ENCODE results near the gene NECAP2.
"Not testable (repeated sequence)": the region's sequence is repeated elsewhere in the genome, so short reads cannot be mapped to it uniquely, and the experiment has no call there.

NECAP2 gene

DNA sequence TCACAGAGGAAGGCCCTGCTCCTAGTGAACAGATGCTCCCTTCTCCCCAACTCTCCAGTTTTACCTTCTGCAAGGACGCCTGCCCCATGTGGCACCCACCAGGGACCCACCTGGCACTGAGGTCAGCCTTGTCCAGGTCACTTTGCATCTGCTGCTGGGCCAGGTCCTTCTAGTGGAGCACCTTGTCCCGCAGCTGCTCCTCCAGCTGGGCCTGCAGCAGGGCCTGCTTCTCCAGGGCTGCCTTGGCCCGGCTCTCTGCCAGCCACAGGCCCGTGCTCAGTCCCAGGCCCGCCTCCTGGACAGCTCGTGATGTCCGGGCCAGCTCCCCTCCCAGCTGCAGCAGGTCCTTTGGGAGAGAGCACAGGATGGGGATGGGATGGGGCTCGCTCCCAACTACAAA lies 45.8 kb downstream of the NECAP2 start:
- in situ Hi-C loops (cut with MboI; ENCODE audit: low pct_unique_long_range_greater_than_20kb, low sequenced_read_pairs); DNase-seq: not testable (repeated sequence)

DNA sequence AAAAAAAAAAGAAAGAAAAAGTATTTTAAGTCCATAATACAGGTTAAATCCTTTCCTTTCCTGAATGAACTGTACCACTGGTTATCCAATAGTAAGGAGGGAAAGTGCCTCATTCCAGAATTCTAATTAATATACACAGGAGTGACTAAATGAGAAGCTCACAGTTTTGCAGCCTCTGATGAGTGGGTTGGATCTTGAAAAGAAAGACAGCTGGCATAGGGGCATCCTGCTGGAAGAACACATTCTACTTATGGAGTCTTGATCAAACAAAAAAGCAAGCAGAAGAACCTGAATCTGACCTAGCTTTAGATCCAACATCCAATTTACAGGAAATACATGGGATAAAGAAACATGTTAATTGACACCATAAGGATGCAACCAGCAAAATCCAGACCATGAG lies 46.5 kb downstream of the NECAP2 start:
- DNase-seq; in situ Hi-C loops (cut with MboI; ENCODE audit: low pct_unique_long_range_greater_than_20kb, low sequenced_read_pairs): not testable (repeated sequence)

DNA sequence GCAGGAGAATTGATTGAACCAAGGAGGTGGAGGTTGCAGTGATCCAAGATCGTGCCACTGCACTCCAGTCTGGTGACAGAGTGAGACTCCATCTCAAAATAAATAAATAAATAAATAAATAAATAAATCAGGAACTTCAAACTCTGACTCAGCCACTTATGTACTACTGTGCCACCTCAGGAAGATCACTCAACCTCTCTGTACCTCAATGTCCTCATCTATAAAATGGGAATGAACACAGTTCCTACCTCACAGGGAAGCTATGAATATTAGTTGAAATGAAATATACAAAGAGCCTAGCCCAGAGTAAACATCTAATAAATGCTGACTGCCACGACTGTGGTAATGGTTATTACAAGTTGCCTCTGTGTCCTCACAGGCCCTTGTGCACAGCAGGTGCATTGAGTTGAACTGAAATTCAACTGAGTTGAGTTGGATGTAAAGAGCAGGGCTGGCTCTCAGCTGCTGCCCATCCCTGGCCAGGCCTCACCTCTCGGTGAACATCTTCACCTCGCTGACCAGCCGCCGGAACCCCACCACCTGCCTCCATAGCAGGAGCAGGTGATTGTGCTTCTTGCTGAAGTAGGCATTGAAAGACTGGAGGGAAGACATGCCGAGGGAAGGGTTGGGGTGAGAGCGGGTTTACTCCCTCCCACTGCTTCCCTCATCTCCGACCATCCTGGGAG lies 48.8 kb downstream of the NECAP2 start:
- in situ Hi-C loops (cut with MboI; ENCODE audit: low pct_unique_long_range_greater_than_20kb, low sequenced_read_pairs); DNase-seq: not testable (repeated sequence)

DNA sequence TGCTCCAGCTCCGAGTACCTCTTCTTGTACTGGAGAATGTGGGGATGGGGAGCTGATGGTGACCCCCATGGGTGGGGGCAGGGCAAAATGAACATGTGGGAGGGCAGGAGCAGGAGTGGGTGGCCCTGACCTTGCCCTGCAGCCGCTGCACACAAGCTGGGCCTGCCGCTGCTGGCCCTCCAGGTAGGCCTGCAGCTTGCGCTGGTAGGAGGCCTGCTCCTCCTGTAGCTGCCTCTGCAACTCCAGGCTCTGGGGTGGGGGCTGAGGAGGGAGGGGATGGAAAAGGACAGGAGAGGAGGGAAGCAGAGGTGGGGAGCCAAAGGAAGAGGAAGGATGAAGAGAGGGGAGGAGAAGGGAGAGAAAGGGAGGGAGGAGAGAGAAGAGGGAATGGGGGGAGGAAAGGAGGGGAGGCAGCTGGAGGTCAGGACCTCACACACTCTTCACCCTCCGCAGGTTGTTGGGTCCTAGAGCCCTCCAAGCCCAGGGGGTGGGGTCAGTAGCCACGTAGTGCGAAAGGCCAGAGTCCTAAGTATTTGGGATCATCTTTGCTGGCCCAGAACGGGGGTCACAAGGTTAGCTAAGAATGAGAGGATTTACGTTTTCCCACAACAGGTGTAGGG lies 50.6 kb downstream of the NECAP2 start:
- no peak for DNase-seq
- in situ Hi-C loops (cut with MboI; ENCODE audit: low pct_unique_long_range_greater_than_20kb, low sequenced_read_pairs) = no loop called here

DNA sequence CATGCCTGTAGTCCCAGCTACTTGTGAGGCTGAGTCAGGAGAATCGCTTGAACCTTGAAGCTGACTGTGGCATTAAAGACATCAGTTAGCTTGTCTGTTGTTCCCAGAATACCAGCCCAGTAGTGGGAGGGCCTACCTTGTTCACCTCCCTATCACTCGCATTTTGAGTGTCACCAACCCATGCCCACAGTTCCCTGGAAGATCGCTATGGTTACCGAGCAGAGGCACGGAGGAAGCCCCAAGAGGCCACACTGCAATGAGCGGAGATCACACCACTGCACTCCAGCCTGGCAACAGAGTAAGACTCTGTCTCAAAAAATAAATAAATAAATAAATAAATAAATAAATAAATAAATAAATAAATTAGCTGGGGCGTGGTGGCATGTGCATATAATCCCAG lies 52.4 kb downstream of the NECAP2 start:
- in situ Hi-C loops (cut with MboI; ENCODE audit: low pct_unique_long_range_greater_than_20kb, low sequenced_read_pairs) = not testable (repeated sequence)
- DNase-seq = peak; percentile 19

DNA sequence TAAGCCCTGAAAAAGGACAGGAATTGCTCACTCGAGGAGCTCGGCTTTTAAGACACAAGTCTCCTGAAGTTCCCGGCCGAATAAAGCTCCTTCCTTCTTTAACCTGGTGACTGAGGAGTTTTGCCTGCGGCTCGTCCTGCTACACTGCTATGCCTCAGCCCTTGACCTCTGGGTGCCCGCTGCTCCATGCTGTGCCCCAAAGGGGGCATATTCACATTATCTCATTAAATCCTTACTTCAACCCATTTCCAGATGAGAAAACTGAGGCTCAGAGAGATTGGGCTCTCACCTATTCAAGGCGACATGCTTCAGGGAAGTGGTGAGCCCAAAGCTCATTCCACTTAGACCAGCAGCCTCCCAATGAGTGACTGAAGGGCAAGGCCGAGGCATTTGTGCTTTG lies 53.2 kb downstream of the NECAP2 start:
- DNase-seq; in situ Hi-C loops (cut with MboI; ENCODE audit: low pct_unique_long_range_greater_than_20kb, low sequenced_read_pairs): not testable (repeated sequence)

DNA sequence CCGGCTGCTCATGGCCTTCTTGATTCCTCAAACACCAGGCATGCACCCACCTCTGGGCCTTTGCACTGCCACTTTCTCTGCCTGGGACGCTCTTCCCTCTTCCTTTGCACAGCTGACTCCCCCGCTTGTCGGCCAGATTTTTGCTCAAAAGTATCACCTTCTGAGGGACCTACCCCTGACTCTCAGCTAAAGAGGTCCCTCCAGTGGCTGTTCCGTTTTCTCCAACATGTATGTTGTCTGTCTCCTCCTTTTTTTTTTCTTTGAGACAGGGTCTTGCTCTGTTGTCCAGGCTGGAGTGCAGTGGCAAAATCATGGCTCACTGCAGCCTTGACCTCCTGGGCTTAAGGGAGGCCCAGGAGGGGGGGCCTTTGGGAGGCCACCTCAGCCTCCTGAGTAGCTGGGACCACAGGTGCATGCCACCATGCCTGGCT lies 57.0 kb downstream of the NECAP2 start:
- peak; percentile 47 for DNase-seq
- in situ Hi-C loops (cut with MboI; ENCODE audit: low pct_unique_long_range_greater_than_20kb, low sequenced_read_pairs) = not testable (repeated sequence)

DNA sequence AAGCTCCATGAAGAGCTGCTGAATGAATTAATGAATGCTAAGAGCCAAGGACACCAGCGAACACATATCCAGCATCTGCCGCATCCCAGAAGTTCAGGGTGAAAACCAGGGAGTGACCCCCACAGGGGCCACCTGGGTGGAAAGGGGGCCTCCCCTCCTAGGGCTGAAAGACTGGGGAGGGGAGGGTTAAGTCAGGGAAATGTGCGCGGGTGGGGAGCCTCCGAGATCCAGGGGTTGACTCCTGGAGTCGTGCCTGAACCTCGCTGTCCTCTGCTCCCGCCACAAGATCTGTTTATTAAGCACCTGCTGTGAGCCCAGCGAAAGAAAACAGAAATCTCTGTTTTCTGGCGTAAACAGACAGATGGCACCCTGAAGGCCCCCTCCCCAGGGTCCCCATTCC lies 57.5 kb downstream of the NECAP2 start:
- DNase-seq; in situ Hi-C loops (cut with MboI; ENCODE audit: low pct_unique_long_range_greater_than_20kb, low sequenced_read_pairs): not testable (repeated sequence)

DNA sequence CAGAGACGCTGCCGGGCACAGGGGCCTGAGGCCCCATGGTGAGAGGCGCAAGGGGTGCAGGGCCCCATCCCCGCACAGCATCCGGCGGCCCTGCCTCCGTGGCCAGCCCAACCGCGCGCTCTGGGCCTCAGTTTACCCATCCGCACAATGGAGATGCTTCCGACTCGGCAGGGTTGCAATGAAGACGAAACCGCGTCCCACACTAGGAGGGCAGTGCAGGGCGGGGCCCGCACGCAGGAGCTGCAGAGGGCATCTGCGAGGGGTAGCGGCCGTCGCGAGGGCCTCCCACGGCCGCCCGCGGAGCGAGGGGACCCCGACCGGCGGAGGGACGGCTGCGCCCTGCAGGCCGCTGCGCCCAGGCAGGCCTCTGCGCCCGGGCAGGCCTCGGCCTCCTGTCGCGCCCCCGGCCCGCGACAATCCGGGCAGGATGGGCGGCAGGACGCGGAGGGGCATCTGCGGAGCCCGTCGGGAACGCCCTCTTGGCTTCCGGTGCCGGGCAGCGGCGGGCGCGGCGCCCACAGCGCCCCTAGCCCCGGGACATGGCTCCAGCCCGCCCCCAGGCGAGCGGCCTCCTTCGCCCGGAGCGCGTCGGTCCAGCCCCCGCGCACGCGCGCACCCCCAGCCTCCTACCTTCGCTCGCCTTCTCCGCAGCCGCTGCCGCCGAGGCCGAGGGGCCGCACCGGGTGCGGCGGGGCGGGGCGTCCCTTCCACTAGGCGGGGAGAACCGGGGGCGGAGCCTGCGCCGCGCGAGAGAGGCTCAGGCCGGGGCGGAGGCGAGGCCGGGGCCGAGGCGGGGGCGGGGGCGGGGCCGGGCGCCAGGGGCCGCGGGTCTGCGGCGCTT lies 58.3 kb downstream of the NECAP2 start:
- peak; percentile 84 for DNase-seq

DNA sequence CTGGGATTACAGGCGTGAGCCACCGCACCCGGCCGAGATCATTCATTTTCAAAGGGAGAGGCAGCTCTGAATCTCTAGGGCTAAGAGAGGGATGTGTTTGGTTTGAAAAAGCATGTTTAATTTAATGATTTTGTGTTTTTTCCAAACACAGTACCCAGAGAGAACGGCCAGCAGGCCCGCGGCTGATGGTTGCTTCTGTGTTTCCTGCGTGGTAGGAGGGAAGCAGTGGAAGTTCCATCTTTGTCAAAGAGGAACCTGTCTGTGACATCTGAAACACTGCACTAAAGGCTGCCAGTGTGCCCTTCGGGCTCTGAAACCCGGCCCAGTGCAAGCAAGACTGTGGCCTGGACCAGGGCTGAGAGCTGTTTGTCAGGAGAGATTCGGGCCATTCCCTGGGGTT lies 59.9 kb downstream of the NECAP2 start:
- in situ Hi-C loops (cut with MboI; ENCODE audit: low pct_unique_long_range_greater_than_20kb, low sequenced_read_pairs) = not testable (repeated sequence)
- peak; percentile 12 for DNase-seq

More for the DNA sequence above, 58.3 kb downstream of the NECAP2 start:
- in situ Hi-C loops (cut with MboI; ENCODE audit: low pct_unique_long_range_greater_than_20kb, low sequenced_read_pairs) = no loop called here

DNA sequence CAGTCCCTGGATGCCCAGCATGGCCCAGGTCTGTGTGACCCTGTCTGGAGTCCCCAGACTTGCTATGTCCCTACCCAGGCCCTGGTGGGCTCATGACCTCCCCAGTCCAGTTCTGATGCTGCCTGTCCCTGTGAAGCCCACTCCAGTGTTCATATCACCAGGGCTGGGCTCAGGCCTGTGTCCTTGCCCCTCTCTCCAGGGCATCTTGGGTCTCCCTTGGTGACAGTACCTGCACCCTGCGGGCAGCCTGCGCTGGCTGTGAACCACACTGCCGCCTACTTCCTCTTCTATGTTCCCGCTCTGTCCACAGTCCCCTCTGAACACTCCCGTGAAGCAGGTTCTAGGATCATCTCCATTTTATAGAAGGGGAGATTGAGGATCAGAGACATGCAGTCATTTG lies 60.5 kb downstream of the NECAP2 start:
- peak; percentile 57 for DNase-seq
- in situ Hi-C loops (cut with MboI; ENCODE audit: low pct_unique_long_range_greater_than_20kb, low sequenced_read_pairs) = not testable (repeated sequence)

DNA sequence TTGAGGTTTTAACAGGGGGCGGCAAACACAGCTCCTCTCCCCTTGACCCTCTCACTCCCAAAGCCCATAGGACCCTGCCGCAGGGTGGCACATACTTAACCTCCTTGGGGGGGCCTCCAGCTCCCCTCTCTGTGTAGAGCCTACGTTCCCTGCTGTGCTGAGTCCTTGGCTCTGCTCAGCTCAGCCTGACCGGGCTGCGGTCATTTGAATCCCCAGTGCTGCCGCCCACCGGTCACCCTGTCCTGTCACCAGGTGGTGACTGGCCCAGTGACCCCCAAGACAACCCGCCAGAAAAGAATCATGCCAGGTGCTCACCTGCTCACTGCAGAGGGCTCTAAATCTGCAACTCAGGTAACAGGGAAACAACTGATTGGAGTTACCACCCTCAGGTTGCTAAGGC lies 60.9 kb downstream of the NECAP2 start:
- in situ Hi-C loops (cut with MboI; ENCODE audit: low pct_unique_long_range_greater_than_20kb, low sequenced_read_pairs); DNase-seq: not testable (repeated sequence)

DNA sequence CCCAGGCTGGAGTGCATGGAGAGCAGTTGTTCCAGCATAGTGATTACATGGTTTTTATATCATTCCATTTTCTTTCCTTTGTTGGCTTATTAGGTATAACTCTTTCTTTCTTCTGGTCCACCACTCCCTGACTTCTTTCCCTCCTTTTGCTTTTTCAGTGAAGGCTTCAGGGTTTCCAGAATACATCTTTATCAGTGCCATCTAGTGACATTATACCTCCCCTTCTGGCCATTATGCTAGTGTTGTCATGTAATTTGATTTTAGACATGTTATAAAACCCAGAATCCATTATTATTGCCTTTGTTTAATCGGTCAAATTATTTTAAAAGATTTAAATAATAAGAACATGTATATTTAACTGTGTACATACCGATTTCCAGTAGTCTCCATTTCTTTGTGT lies 63.0 kb downstream of the NECAP2 start:
- DNase-seq = no peak
- in situ Hi-C loops (cut with MboI; ENCODE audit: low pct_unique_long_range_greater_than_20kb, low sequenced_read_pairs) = no loop called here

DNA sequence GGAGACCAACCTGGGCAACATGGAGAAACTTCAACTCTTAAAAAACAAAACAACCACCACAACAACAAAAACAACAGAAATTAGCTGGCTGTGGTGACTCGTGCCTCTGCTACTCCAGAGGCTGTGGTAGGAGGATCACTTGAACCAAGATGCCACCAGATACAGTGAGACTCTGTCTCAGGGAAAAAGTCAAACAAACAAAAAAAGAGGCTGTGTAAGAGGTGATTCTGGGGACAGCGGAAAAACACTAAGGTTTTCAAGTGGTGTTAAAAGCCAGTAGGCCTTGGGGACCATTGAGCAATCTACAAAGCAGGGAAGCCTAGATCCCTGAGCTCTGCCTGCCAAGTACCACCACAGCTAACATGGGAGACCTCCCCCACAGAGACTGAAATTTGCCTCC lies 65.3 kb downstream of the NECAP2 start:
- DNase-seq; in situ Hi-C loops (cut with MboI; ENCODE audit: low pct_unique_long_range_greater_than_20kb, low sequenced_read_pairs): not testable (repeated sequence)

DNA sequence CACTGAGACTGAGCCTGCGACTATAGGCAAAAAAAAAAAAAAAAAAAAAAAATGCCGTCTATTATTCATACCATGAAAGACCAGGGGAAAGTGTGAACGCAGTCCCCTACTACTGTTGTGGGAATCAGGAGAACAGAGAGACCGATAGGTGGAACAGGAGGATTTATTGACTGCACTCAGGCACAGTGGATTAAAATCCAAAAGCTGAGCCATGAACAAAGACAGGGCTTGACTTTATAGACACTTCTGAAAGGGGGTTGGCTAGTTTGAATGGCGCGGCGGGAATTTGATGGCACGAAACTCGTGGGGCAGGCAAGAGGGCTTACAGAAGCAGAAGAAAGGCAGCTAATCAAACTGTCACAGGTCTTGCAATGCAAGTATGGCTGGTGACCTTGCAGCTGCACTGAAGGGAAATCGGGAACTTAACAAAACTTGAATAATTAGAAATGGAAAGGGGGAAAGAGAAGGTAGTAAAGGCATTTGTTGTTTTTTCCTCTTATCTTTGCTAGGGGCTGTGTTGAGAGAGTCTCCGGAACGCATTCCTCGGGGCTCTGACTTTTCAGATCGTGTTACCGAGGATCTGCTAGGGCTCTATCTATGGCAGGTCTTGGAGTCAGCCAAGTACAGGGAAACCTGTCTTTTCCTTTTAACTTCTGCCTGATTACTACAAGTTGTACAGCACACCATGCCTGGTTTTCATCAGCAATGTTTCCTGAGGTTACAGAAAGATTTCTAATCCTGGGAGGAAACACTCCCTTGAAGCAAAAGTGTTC lies 66.0 kb downstream of the NECAP2 start:
- DNase-seq = peak; percentile 20
- in situ Hi-C loops (cut with MboI; ENCODE audit: low pct_unique_long_range_greater_than_20kb, low sequenced_read_pairs) = not testable (repeated sequence)

DNA sequence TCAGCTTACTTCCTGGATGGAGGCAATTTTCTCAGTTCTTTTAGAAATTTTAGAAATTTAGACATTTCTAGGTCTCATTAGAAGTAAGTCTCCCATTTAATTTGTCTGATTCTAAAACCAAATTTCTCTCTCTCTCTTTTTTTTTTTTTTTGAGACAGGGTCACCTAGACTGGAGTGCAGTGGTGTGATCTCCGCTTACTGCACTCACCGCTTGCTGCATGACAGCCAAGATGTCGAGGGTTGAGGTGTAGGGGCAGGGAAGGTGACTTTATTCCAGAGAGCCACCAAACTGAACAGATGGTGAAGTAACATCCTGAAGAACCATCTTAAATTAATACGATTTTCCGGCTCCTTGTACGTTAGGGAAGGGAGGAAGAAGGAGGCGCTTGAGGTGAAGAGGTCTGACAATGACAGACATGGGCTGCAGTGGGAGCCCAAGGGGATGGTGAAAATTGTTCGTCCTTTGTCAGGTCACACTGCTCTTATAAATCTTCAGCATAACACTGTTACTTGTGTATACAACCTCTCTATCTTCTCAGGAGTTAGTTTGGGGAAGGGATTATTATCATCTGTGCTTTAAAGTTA lies 68.4 kb downstream of the NECAP2 start:
- DNase-seq; in situ Hi-C loops (cut with MboI; ENCODE audit: low pct_unique_long_range_greater_than_20kb, low sequenced_read_pairs): not testable (repeated sequence)
